T-helper 17 cell (primary cell): ENCODE results near the gene RNF141. TPM values are rescaled to one million over a fixed set of nuclear protein-coding genes. Genes with fewer than 3 reads are reported as not detected.

Experiments used
- ATAC-seq: fragments of 150-1000 bp; cut with Tn5 transposase; 2 replicates; pipeline ENCODE4 v1.10.0; 2021; ENCODE audit warnings: mild to moderate bottlenecking, moderate library complexity
- DNase-seq, 3 donors: peaks; one replicate each; pipeline versions ENCODE4 v3.0.0 to v3.0.0-alpha.2; 2020 to 2021
- H3K9me3 ChIP-seq: one replicate; pipeline ENCODE4 v1.7.0; 2013; ENCODE audit warnings: low read length, mild to moderate bottlenecking; ENCODE audit not compliant: control insufficient read depth, poor library complexity, severe bottlenecking
- H3K27ac Mint-ChIP-seq: one replicate; pipeline ENCODE4 v1.8.0; 2022; ENCODE audit warnings: mild to moderate bottlenecking, moderate library complexity, mixed read lengths
- H3K27me3 Mint-ChIP-seq: one replicate; pipeline ENCODE4 v1.8.0; 2022; ENCODE audit warnings: mixed read lengths
- H3K36me3 Mint-ChIP-seq: one replicate; pipeline ENCODE4 v1.8.0; 2022; ENCODE audit warnings: low read depth, mixed read lengths
- H3K4me1 Mint-ChIP-seq: one replicate; pipeline ENCODE4 v1.8.0; 2022; ENCODE audit warnings: mild to moderate bottlenecking, mixed read lengths
- H3K4me3 Mint-ChIP-seq: one replicate; pipeline ENCODE4 v1.8.0; 2022; ENCODE audit warnings: mild to moderate bottlenecking, moderate library complexity, mixed read lengths
- total RNA-seq, 4 donors: library from RNA in 2 of 4; stranded (reverse) in 2 of 4; gene quantifications; one replicate each; pipeline ENCODE4 v1.2.3 and lab custom pipeline; 2022 to 2026

RNF141 gene, protein sequence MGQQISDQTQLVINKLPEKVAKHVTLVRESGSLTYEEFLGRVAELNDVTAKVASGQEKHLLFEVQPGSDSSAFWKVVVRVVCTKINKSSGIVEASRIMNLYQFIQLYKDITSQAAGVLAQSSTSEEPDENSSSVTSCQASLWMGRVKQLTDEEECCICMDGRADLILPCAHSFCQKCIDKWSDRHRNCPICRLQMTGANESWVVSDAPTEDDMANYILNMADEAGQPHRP
- 10 to 100 TPM; 12.8 to 13.6 TPM for total RNA-seq
- total RNA-seq (lab: John Stamatoyannopoulos, UW), result 17.7 to 27.3 reads per million in 2 donors

DNA sequence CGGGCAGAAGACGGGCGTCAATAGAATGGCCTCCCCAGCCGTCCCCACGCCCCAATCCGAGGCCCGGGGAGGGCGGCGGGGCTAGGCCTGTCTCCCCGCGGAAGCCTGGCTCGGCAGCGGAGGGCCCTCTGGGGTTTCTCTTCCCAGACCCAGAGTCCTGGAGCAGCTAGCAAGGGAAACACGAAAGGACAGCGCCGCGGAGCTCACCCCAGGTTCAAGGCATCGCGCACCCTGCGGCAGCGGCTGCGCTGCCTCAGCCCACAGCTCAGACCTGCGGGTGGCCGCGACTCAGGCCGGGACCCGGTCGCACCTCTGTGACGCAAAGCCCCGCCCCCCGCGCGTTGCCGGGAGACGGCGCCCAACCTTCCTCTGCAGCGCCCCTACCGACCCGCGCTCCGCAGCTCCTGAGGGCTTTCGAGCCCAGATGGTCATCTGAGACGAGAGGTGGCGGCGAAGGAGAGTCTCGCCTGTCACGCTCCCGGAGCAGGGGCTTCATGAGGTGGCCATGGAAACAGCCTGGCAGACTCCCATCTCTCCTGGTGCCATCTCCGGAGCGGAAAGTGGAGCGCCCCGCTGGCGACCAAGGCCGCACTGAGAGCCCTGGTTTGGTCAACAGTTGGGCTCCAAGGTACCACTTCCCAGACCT lies at the start of gene RNF141:
Gene RNF141, minus strand, starts transcription at position 273 of the 646 bp plus-strand sequence. CDS start 7,029 bp downstream, outside the sequence.
- no peaks in the 10 kb centered on the region for H3K9me3 ChIP-seq
- Mint-ChIP-seq H3K4me3 (peak within 1 kb of the TSS; percentile 93), H3K27ac (peak within 1 kb of the TSS; percentile 92), H3K36me3 (peaks cover under 1% of the 10 kb centered on the region), H3K4me1 (peaks cover 13% of the 10 kb centered on the region), H3K27me3 (no peaks in the 10 kb centered on the region)
- DNase-seq (peak; percentile 87 to 97 (median 93)), ATAC-seq (peak; percentile 98)

DNA sequence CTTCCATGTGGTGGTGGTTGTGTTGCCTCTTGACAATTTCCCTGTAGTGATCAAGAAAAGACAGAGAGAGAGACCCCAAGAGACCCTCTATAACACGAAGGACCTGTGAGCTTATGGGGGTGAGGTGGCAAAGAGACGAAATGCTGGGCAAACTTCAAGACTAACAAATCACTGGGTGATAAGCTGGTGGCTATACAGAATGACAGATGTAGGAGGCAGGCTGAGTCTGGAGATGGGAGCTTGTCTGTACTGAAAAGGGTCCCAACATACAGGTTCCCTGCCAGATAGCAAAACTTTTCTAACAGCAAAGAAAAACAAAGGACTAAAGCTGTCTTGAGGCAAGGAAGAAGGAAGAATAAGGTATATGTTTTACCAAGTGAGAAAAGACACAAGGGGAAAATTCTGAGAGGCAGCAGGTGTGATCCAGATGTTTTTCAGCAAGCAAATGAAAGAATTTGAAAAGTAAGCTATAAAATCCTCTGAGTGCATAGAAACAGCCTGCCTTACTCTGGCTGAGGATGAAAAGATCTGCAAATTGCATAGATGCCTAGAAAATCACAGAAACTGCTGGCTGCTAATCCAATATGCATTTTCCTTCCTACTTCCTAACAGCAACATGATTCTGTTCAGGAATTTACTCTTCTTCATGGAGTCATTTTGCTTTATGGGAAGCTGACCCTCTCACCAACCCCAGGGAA lies 49.4 kb upstream of the RNF141 start:
- Mint-ChIP-seq H3K4me3 (no peak overlapping the region), H3K4me1 (peaks cover 4% of the 10 kb centered on the region), H3K36me3 (peaks cover 3% of the 10 kb centered on the region), H3K27ac (no peak overlapping the region), H3K27me3 (peaks cover 59% of the 10 kb centered on the region)
- ATAC-seq, result no peak
- no peaks in the 10 kb centered on the region for H3K9me3 ChIP-seq
- no peak for DNase-seq

DNA sequence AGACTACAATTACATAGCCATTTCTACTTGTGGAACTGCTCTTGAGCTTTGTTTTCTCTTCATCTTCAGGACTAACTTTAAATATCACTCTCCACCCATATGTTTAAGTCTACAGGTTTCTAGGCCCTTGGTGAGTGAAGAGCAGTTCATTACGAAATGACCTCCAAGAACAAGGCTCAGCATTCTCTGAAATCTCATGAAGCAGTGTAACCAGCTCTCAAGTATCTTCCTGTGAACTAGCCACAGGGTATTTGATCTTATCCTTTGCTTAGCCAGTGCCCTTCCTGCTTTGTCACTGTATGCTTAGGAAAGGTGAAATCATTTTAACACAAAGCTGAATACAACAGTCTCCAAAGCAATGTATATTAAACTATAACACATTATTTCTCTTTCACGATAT lies 47.9 kb upstream of the RNF141 start:
- H3K9me3 ChIP-seq, result no peaks in the 10 kb centered on the region
- H3K27me3 Mint-ChIP-seq, result peaks cover 60% of the 10 kb centered on the region
- no peak overlapping the region for H3K4me3 Mint-ChIP-seq
- H3K27ac Mint-ChIP-seq, result no peak overlapping the region
- H3K4me1 Mint-ChIP-seq, result peaks cover 4% of the 10 kb centered on the region
- ATAC-seq, result no peak
- H3K36me3 Mint-ChIP-seq, result peaks cover 3% of the 10 kb centered on the region
- DNase-seq, result no peak

DNA sequence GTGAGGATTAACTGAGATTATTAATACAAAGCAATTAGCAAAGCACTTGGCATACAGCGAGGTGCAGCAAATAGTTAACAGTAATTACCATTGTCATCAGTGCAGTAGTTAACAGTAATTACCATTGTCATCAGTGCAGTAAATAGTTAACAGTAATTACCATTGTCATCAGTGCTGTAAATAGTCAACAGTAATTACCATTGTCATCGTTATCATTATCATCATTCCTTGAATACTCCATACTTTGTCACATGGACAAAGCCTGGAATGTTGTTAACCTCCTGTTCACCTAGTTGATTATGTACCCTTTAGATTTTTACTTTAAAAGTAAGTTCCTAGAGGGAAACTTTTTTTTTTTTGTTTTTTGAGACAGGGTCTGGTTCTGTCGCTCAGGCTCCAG lies 47.0 kb upstream of the RNF141 start:
- Mint-ChIP-seq H3K27me3 (peaks cover 57% of the 10 kb centered on the region), H3K27ac (no peak overlapping the region), H3K4me3 (no peak overlapping the region), H3K36me3 (peaks cover 5% of the 10 kb centered on the region), H3K4me1 (peaks cover 4% of the 10 kb centered on the region)
- no peaks in the 10 kb centered on the region for H3K9me3 ChIP-seq
- DNase-seq (no peak), ATAC-seq (no peak)

DNA sequence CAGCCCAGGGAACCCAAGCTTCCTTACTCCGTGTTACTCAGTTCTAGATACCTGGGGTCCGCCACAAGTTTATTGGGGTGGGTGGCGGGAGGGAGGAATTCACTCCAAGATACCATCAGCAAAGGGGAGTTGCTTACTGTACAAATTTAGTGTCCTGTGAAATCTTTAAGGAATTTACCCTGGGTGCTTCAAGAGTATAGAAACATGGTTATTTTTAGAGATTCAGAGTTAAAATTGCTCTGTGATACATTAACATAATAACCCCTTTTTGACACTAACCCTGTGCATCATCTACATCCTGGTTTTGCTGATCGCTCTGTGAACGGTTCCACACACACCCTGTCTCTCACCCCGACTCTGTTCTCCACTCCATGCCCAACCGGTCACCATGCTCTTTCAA lies 46.4 kb upstream of the RNF141 start:
- peaks cover 7% of the 10 kb centered on the region for H3K36me3 Mint-ChIP-seq
- peaks cover 4% of the 10 kb centered on the region for H3K4me1 Mint-ChIP-seq
- ATAC-seq (no peak), DNase-seq (no peak)
- no peak overlapping the region for H3K27ac Mint-ChIP-seq
- H3K9me3 ChIP-seq, result no peaks in the 10 kb centered on the region
- no peak overlapping the region for H3K4me3 Mint-ChIP-seq
- peaks cover 64% of the 10 kb centered on the region for H3K27me3 Mint-ChIP-seq

DNA sequence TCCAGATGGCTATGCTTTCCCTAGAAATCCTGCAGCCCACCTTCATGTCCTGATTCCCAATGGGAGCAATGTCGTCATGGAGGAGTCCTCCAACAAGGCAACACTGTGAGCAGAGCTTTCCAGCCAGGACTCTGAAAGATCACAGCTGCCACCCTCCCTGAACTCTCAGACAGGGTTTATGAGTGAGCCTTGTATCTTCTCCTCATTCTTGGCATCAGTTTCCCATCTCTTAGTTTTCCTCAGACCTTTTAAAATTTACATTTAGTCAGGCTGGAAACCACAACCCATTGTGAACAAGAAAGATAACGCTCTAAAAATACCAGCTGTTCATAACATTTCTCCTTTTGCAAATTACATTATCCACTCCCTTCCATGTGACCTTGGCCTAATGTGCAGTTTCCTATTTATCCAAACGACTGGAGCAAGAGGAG lies 43.1 kb upstream of the RNF141 start:
- no peaks in the 10 kb centered on the region for H3K9me3 ChIP-seq
- H3K4me3 Mint-ChIP-seq, result no peak overlapping the region
- no peak for DNase-seq
- peaks cover 72% of the 10 kb centered on the region for H3K27me3 Mint-ChIP-seq
- no peak overlapping the region for H3K27ac Mint-ChIP-seq
- peaks cover 6% of the 10 kb centered on the region for H3K36me3 Mint-ChIP-seq
- no peak for ATAC-seq
- H3K4me1 Mint-ChIP-seq, result peaks cover 4% of the 10 kb centered on the region

DNA sequence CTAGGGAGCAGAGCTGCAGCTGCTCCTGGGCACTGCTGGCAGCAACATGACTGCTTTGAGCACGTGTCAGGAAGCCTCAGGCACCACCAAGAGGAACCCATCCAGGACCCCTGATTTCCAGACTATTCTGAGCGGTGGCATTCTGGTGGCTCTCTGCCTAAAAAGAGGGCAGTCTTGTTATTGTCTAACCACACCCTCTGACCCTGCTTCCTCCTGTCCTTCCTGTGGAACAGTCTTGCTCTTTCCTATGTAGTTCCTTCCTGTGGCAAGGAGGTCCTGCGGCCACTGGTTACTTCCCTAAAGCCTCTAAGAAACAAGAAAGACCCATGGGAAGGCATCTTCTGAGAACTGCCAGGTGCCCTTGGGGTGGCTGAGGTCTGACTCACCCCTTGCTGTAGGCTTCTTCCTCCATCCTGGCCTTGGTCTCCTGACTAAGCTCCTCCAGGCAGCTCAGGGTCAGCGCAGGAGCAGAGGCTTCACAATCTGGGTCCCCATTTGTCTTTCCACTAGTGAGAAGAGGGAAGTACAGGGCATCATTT lies 40.6 kb upstream of the RNF141 start:
- Mint-ChIP-seq H3K4me1 (peaks cover 2% of the 10 kb centered on the region), H3K27ac (peak overlapping the region; percentile 45), H3K4me3 (no peak overlapping the region), H3K36me3 (peaks cover 4% of the 10 kb centered on the region), H3K27me3 (peaks cover 61% of the 10 kb centered on the region)
- no peaks in the 10 kb centered on the region for H3K9me3 ChIP-seq
- DNase-seq (no peak), ATAC-seq (peak; percentile 54)

DNA sequence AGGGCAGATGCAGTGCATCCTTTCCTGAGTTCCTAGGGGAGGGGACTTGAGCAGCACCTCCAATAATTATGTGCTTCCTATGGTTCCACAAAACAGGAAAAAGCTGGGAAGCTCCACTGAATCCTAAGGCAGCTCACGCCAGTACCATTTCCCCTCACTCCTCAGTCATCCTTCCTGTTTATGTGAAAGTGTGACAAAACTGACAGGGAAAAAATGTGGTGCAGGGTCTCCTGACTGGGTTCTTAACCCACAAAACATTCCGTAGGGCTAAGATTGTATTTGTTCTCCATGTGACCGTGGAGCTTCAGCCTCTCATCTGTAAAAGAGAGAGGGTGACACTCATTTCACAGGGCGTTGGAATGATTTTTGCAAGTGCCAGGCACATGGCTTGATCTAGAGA lies 39.6 kb upstream of the RNF141 start:
- H3K27me3 Mint-ChIP-seq, result peaks cover 52% of the 10 kb centered on the region

DNA sequence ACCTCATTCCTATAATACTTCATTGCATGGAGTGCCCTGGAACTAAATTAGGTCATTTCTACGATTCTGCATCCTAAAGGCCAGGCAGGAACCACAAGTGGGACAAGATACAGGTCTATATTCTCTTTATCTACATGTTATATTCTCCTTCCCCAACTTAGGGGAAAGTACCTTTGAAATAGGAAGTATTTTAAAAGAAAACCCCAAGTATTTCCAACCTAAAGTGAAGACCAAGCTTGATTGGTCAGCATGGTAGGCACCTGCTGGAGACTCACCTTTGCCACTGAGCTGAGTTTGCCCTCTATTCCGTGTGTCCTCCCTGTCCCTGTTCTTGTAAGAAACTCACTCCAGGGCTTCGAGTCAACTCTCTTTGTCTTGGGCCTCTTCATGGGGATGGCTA lies 38.7 kb upstream of the RNF141 start:
- no peaks in the 10 kb centered on the region for H3K9me3 ChIP-seq
- DNase-seq (no peak), ATAC-seq (no peak)
- peaks cover 46% of the 10 kb centered on the region for H3K27me3 Mint-ChIP-seq
- H3K27ac Mint-ChIP-seq, result no peak overlapping the region
- peaks cover 2% of the 10 kb centered on the region for H3K4me1 Mint-ChIP-seq
- H3K4me3 Mint-ChIP-seq, result no peak overlapping the region
- peaks cover 4% of the 10 kb centered on the region for H3K36me3 Mint-ChIP-seq

More for the DNA sequence above, 39.6 kb upstream of the RNF141 start:
- no peak for DNase-seq
- no peak for ATAC-seq
- peaks cover 2% of the 10 kb centered on the region for H3K4me1 Mint-ChIP-seq
- H3K36me3 Mint-ChIP-seq, result peaks cover 4% of the 10 kb centered on the region
- no peak overlapping the region for H3K4me3 Mint-ChIP-seq
- no peaks in the 10 kb centered on the region for H3K9me3 ChIP-seq
- H3K27ac Mint-ChIP-seq, result no peak overlapping the region

DNA sequence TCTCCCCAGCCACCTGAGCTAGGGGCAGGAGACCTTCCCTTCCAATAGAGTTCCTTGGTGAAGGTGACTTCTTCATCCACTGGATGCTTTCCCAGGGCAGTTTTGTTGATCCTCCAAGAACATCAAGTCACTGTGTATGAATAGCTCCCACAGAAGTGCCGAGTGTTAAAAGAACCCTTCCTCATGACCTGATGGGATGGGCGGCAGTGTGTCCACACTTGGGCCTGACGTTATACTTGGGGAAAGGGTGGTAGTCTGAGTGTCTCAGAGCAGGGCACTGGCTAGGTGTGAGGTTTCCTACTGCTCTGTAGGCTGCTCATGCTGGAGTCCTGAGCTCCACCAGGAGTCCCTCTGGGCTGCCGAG lies 35.0 kb upstream of the RNF141 start:
- H3K27ac Mint-ChIP-seq, result no peak overlapping the region
- DNase-seq, result no peak
- no peak overlapping the region for H3K4me3 Mint-ChIP-seq
- H3K36me3 Mint-ChIP-seq, result peaks cover 2% of the 10 kb centered on the region
- no peaks in the 10 kb centered on the region for H3K9me3 ChIP-seq
- peaks cover 43% of the 10 kb centered on the region for H3K27me3 Mint-ChIP-seq
- peaks cover 5% of the 10 kb centered on the region for H3K4me1 Mint-ChIP-seq
- no peak for ATAC-seq

DNA sequence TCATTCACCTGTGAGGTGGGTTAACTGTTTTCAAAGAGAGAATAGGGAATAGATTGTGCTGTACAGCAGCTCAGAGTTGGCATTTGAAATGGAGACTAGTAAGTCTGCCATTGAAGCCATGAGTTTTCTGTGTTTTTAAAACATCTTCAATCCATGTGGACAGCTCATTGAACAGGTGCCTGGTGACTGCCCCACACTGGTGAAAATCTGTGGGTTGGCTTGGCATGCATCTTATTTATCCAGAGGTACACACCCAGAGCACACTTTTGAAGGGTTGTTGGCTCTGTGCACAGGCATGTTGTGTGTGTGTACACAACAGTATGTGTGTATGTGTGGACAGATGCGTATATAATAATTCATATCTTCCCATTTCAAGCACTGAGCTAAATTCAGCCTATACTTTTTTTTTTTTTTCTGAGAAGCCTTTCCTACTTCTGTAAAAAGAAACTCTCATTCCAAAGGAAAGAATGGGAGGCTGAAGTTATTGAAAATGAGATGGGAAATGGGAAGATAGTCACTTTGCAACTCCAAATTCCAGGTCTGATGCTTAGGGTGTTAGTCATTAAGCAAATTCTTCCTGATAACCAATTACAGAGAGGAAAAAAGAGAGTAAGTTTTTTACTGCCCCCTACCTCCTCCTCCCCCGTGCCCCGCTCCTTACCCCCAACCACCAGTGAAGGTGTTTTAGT lies 34.5 kb upstream of the RNF141 start:
- peaks cover 38% of the 10 kb centered on the region for H3K27me3 Mint-ChIP-seq
- ATAC-seq (no peak), DNase-seq (no peak)
- H3K36me3 Mint-ChIP-seq, result peaks cover 2% of the 10 kb centered on the region
- H3K27ac Mint-ChIP-seq, result no peak overlapping the region
- H3K4me1 Mint-ChIP-seq, result peaks cover 5% of the 10 kb centered on the region
- no peaks in the 10 kb centered on the region for H3K9me3 ChIP-seq
- no peak overlapping the region for H3K4me3 Mint-ChIP-seq

DNA sequence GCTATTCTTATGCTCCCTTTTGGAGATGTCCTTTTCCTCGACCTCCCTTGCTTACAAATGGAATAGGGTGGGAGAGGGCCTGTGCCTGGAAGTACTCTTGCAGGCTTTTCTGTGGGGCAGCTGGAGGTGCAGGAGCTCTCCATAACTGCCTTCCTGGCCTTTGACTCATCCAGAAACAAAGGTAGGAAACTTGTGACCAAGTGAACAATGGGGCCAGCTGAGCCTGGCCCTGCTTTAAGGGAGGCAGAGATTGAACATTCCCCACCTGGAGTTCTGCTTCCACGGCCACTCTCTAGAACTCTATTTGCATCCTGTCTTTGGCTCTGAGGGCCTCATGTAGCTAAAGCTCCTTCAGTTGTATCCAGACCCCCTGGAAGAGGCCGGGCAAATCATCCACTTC lies 32.6 kb upstream of the RNF141 start:
- Mint-ChIP-seq H3K27me3 (peaks cover 34% of the 10 kb centered on the region), H3K27ac (no peak overlapping the region), H3K4me3 (no peak overlapping the region), H3K4me1 (peaks cover 5% of the 10 kb centered on the region), H3K36me3 (peaks cover 2% of the 10 kb centered on the region)
- DNase-seq, result no peak
- ATAC-seq, result no peak
- H3K9me3 ChIP-seq, result no peaks in the 10 kb centered on the region

DNA sequence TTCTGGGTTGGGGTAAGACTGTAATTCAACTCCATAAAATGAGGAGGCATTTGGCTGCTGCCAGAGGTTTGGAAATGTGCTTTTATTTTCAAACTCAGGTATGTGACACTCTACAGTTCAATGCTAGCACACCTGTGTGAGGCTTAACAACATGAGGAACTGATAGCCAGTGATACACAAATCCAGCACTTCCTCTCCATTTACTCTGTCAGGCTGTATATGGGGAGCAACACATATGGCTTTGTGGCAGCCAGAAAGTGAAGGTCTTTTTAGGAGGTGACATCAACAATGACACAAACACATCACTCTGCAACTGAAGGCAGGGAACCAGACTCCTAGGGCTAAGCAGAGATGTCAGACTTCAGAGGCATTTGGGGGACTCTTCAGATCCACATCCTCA lies 32.0 kb upstream of the RNF141 start:
- peaks cover 2% of the 10 kb centered on the region for H3K36me3 Mint-ChIP-seq
- H3K4me1 Mint-ChIP-seq, result peaks cover 5% of the 10 kb centered on the region
- no peak overlapping the region for H3K27ac Mint-ChIP-seq
- no peak for DNase-seq
- ATAC-seq, result no peak
- H3K9me3 ChIP-seq, result no peaks in the 10 kb centered on the region
- peaks cover 32% of the 10 kb centered on the region for H3K27me3 Mint-ChIP-seq
- no peak overlapping the region for H3K4me3 Mint-ChIP-seq
